Activated naive CD4-positive, alpha-beta T cell treated with anti-CD3 and anti-CD28 coated beads, Interleukin-2, amount 10 ng/mL, durations not matched to agents 7 days and 5 days (primary cell): ENCODE results near the gene RAB32.

ENCODE experiments used
- CTCF ChIA-PET: fragments of 350-600 bp; sonication (Branson Sonifier 250); formaldehyde crosslinking; loops from one replicate; lab custom pipeline; 2021; ENCODE audit warnings: antibody characterized with exemption; lab: Charles Lee
- DNase-seq: peaks from one replicate; pipeline ENCODE4 v3.0.0-alpha.2; 2020
- H3K27ac Mint-ChIP-seq: one replicate; pipeline ENCODE4 v1.8.0; 2021; ENCODE audit warnings: mild to moderate bottlenecking, moderate library complexity, mixed read lengths
- H3K27me3 Mint-ChIP-seq: one replicate; pipeline ENCODE4 v1.8.0; 2021; ENCODE audit warnings: mild to moderate bottlenecking, mixed read lengths
- H3K36me3 Mint-ChIP-seq: one replicate; pipeline ENCODE4 v1.8.0; 2021; ENCODE audit warnings: mixed read lengths
- H3K4me1 Mint-ChIP-seq: one replicate; pipeline ENCODE4 v1.8.0; 2021; ENCODE audit warnings: mixed read lengths
- H3K4me3 Mint-ChIP-seq: one replicate; pipeline ENCODE4 v1.8.0; 2021; ENCODE audit warnings: mild to moderate bottlenecking, moderate library complexity, mixed read lengths
- H3K9me3 Mint-ChIP-seq: one replicate; pipeline ENCODE4 v1.8.0; 2021; ENCODE audit warnings: mixed read lengths

RAB32 gene

GRCh38 chr6:146543211-146543939 is at the start of gene RAB32:
Gene RAB32, plus strand, starts transcription at chr6:146543833. Its CDS starts 39 bp downstream, at chr6:146543872.
- no peak for DNase-seq
- peaks cover 33% of the 10 kb centered on the region for H3K27me3 Mint-ChIP-seq
- CTCF ChIA-PET = no interaction called here
- H3K36me3 Mint-ChIP-seq = no peaks in the 10 kb centered on the region
- H3K4me3 Mint-ChIP-seq = peak within 1 kb of the TSS; percentile 66
- H3K27ac Mint-ChIP-seq = no peak within 1 kb of the TSS
- H3K4me1 Mint-ChIP-seq = peaks cover 9% of the 10 kb centered on the region
- no peaks in the 10 kb centered on the region for H3K9me3 Mint-ChIP-seq

- H3K4me3 Mint-ChIP-seq = no peak overlapping the region
- H3K27ac Mint-ChIP-seq = no peak overlapping the region
- no peaks in the 10 kb centered on the region for H3K4me1 Mint-ChIP-seq
- CTCF ChIA-PET = no interaction called here
- H3K27me3 Mint-ChIP-seq = no peaks in the 10 kb centered on the region
- DNase-seq = no peak
- peaks cover 4% of the 10 kb centered on the region for H3K9me3 Mint-ChIP-seq
- H3K36me3 Mint-ChIP-seq = no peaks in the 10 kb centered on the region
Observed at GRCh38 chr6:146498309-146498708, 45.3 kb upstream of the RAB32 start.

DNA sequence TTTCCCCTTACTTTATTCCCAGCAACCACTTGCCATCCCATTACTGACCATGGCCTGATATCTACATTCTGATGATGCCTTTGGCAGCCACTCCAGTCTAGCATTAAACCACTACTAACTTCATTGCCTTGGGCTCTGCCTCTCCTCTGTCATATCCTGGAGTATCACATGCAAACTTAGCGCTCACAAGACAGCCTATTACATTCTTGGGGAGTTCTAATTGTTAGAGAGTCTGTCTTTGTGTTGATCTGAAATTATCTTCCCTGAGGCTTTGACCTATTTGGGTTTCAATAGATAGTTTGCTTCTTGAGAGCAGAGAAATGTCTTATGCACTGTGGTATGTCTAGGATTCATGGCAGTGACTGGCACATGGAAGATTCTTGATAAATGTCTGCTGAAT is 40.5 kb upstream of the RAB32 start:
- Mint-ChIP-seq H3K36me3 (no peaks in the 10 kb centered on the region), H3K9me3 (peaks cover 4% of the 10 kb centered on the region), H3K27me3 (no peaks in the 10 kb centered on the region), H3K4me1 (no peaks in the 10 kb centered on the region), H3K27ac (no peak overlapping the region), H3K4me3 (no peak overlapping the region)
- CTCF ChIA-PET = no interaction called here
- DNase-seq = no peak

DNA sequence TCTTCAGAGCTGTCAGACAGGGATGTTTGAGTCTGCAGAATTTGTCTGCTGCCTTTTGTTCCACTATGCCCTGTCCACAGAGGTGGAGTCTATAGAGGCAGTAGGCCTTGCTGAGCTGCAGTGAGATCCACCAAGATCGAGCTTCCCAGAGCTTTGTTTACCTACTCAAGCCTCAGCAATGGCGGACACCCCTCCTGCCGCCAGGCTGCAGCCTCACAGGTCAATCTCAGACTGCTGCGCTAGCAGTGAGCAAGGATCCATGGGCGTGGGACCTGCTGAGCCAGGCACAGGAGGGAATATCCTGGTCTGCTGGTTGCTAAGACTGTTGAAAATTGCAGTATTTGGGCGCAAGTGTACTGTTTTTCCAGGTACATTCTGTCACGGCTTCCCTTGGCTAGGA is 28.4 kb upstream of the RAB32 start:
- no peaks in the 10 kb centered on the region for H3K27me3 Mint-ChIP-seq
- no peak for DNase-seq
- H3K4me1 Mint-ChIP-seq = no peaks in the 10 kb centered on the region
- H3K9me3 Mint-ChIP-seq = no peaks in the 10 kb centered on the region
- CTCF ChIA-PET = no interaction called here
- H3K4me3 Mint-ChIP-seq = no peak overlapping the region
- H3K27ac Mint-ChIP-seq = no peak overlapping the region
- H3K36me3 Mint-ChIP-seq = no peaks in the 10 kb centered on the region

DNA sequence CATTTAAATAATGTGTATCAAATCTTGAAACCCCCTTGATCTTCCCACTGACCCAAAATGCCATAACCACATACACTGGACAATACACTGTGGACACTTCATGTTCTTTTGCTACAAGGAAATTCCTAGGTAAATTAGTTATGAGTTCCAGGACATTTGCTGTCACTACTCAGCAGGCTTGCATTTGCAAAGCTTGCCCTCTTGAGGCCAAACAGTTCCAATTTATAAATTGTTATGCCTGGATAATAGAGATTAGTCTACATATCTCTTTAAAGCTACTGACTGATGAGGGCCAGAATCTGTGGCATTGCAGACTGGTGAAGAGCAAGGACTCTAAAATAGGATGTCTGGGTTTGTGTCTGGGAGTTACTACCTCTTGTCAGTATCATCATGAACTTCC is 17.4 kb upstream of the RAB32 start:
- Mint-ChIP-seq H3K27me3 (no peaks in the 10 kb centered on the region), H3K9me3 (peaks cover 4% of the 10 kb centered on the region), H3K27ac (no peak overlapping the region), H3K4me3 (no peak overlapping the region), H3K36me3 (no peaks in the 10 kb centered on the region), H3K4me1 (no peaks in the 10 kb centered on the region)
- CTCF ChIA-PET = no interaction called here
- DNase-seq = no peak

DNA sequence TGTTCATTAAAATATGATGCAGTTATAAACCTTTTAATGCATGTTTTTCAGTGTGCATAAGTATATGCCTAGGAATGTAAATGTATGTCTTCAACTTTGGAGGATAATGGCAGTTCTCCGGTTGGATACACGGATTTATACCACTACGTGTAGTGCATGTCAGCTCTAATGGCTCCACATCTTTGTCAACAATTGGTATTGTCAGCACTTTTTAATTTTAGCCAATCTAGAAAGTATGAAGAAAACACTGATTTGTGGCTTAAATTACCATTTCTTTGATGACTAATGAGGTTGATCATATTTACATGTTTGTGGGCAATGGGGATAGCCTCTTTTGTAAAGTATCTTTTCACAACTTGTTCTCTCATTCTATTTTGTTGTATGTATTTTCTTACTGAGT is 10.9 kb upstream of the RAB32 start:
- CTCF ChIA-PET = no interaction called here
- H3K9me3 Mint-ChIP-seq = no peaks in the 10 kb centered on the region
- H3K4me3 Mint-ChIP-seq = no peak overlapping the region
- no peaks in the 10 kb centered on the region for H3K27me3 Mint-ChIP-seq
- no peak for DNase-seq
- H3K4me1 Mint-ChIP-seq = no peaks in the 10 kb centered on the region
- H3K27ac Mint-ChIP-seq = no peak overlapping the region
- no peaks in the 10 kb centered on the region for H3K36me3 Mint-ChIP-seq

- peaks cover 9% of the 10 kb centered on the region for H3K4me1 Mint-ChIP-seq
- no peaks in the 10 kb centered on the region for H3K9me3 Mint-ChIP-seq
- peak overlapping the region; percentile 7 for H3K4me3 Mint-ChIP-seq
- no peaks in the 10 kb centered on the region for H3K36me3 Mint-ChIP-seq
- CTCF ChIA-PET = no interaction called here
- no peak for DNase-seq
- H3K27ac Mint-ChIP-seq = no peak overlapping the region
- H3K27me3 Mint-ChIP-seq = peaks cover 33% of the 10 kb centered on the region
Observed at GRCh38 chr6:146542881-146543210, 787 bp upstream of the RAB32 start.

DNA sequence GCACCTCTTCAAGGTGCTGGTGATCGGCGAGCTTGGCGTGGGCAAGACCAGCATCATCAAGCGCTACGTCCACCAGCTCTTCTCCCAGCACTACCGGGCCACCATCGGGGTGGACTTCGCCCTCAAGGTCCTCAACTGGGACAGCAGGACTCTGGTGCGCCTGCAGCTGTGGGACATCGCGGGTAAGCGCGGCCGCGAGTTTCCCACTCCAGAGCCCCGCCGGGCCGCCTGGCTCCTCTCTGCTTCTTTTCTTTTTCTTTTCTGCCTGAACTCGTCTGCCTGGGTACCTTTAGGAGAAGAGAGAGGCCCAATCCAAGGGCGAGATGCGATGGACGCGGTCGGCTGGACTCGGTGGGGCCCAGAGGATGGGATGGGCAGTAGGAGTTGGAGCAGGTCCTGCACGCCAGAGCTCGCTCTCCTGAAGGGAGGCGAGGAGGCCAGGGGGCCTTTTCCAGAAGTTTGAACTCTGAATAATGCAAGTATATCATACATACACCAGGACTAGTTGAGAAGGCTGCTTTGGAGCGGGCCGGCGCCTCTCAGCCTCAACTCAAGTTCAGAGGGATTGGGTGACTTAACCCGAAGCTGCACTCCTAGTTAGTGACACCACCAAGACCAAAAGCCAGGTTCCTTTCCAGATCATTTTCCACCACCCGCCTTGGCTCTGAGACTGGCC is 445 bp downstream of the RAB32 start:
- CTCF ChIA-PET = no interaction called here

DNA sequence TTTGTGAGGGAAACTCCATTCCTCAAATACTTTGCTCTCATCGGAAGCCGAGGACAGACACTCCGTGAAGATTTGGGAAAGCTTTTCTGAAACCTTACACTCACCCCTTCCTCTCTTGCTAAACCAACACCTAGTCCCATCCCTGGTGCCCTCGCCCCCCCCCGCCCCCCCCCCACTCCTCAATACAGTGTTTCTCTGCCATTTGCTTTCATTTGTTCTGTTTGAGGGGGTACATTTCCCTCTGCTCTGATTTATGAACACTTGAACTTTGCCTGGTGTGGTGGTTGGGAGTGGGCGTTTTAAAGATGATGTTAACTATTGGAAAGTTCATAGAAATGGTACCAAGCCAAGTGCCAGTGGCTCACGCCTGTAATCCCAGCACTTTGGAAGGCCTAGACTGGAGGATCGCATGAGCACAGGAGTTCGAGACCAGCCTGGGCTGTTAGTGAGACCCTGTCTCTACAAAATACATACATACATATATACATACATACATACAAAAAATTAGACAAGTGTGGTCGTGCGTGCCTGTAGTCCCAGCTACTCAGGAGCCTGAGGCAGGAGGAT is 1.1 kb downstream of the RAB32 start:
- Mint-ChIP-seq H3K36me3 (no peaks in the 10 kb centered on the region), H3K27ac (no peak overlapping the region), H3K9me3 (no peaks in the 10 kb centered on the region), H3K4me1 (peaks cover 9% of the 10 kb centered on the region), H3K27me3 (peaks cover 33% of the 10 kb centered on the region), H3K4me3 (no peak overlapping the region)
- CTCF ChIA-PET = no interaction called here
- DNase-seq = no peak

More for the DNA sequence above, 445 bp downstream of the RAB32 start:
- no peaks in the 10 kb centered on the region for H3K36me3 Mint-ChIP-seq
- DNase-seq = no peak
- H3K27ac Mint-ChIP-seq = no peak overlapping the region
- peaks cover 9% of the 10 kb centered on the region for H3K4me1 Mint-ChIP-seq
- peaks cover 33% of the 10 kb centered on the region for H3K27me3 Mint-ChIP-seq
- no peaks in the 10 kb centered on the region for H3K9me3 Mint-ChIP-seq
- H3K4me3 Mint-ChIP-seq = peak overlapping the region; percentile 66

GRCh38 chr6:146545581-146545980 is 1.9 kb downstream of the RAB32 start:
- no peak overlapping the region for H3K4me3 Mint-ChIP-seq
- DNase-seq = no peak
- no peaks in the 10 kb centered on the region for H3K36me3 Mint-ChIP-seq
- CTCF ChIA-PET = no interaction called here
- H3K27ac Mint-ChIP-seq = no peak overlapping the region
- no peaks in the 10 kb centered on the region for H3K9me3 Mint-ChIP-seq
- peaks cover 33% of the 10 kb centered on the region for H3K27me3 Mint-ChIP-seq
- peaks cover 9% of the 10 kb centered on the region for H3K4me1 Mint-ChIP-seq

- Mint-ChIP-seq H3K4me1 (peaks cover 9% of the 10 kb centered on the region), H3K4me3 (no peak overlapping the region), H3K9me3 (no peaks in the 10 kb centered on the region), H3K27ac (no peak overlapping the region), H3K27me3 (peaks cover 33% of the 10 kb centered on the region), H3K36me3 (no peaks in the 10 kb centered on the region)
- CTCF ChIA-PET = interaction anchor here (0.6 to 1.1 kb wide), 2 partner anchors 153 to 289 kb away, joined by 3 read pairs; no protein-coding TSS in a partner anchor
- DNase-seq = no peak
Observed at GRCh38 chr6:146546443-146547043, 2.9 kb downstream of the RAB32 start.

GRCh38 chr6:146547889-146548288 is 4.3 kb downstream of the RAB32 start:
- Mint-ChIP-seq H3K4me1 (peaks cover 4% of the 10 kb centered on the region), H3K9me3 (no peaks in the 10 kb centered on the region), H3K27ac (no peak overlapping the region), H3K36me3 (no peaks in the 10 kb centered on the region), H3K27me3 (peaks cover 28% of the 10 kb centered on the region), H3K4me3 (no peak overlapping the region)
- no peak for DNase-seq
- CTCF ChIA-PET = no interaction called here

DNA sequence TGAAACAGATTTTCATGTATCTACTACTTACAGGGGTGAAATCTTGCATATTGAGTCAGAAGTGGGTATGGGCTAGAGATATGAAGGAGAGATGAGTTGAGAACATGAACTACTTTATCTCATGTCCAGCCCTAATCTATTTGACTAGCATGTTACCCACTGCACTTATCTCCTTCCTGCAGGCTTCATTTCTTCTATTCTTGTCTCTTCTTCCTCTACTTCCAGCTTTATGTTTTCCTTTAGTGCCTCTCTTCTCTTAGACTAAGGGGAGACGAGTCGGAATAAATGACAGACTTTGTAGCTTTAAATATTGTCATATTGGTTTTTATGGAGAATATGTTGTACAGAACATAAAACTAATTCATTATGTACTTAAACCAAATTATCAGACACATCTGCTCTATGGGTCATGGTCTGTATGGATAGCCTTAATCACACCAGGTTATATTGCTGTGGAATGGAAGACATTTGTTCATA is 5.3 kb downstream of the RAB32 start:
- CTCF ChIA-PET = no interaction called here
- peaks cover 22% of the 10 kb centered on the region for H3K27me3 Mint-ChIP-seq
- H3K4me1 Mint-ChIP-seq = peaks cover 3% of the 10 kb centered on the region
- H3K9me3 Mint-ChIP-seq = no peaks in the 10 kb centered on the region
- no peak for DNase-seq
- H3K27ac Mint-ChIP-seq = no peak overlapping the region
- H3K4me3 Mint-ChIP-seq = no peak overlapping the region
- no peaks in the 10 kb centered on the region for H3K36me3 Mint-ChIP-seq

GRCh38 chr6:146550911-146551310 is 7.3 kb downstream of the RAB32 start:
- DNase-seq = no peak
- Mint-ChIP-seq H3K9me3 (no peaks in the 10 kb centered on the region), H3K36me3 (no peaks in the 10 kb centered on the region), H3K27ac (no peak overlapping the region), H3K27me3 (peaks cover 4% of the 10 kb centered on the region), H3K4me1 (no peaks in the 10 kb centered on the region), H3K4me3 (no peak overlapping the region)
- CTCF ChIA-PET = no interaction called here
